NCI-H1105 treated with DMSO at 0.1 percent for 48 hours (cell line): Measurements from ENCODE around the gene RNF186.
"Not testable (repeated sequence)": the region's sequence is repeated elsewhere in the genome, so short reads cannot be mapped to it uniquely, and the experiment has no call there.

Experiments
- DNase-seq: peaks from one replicate; lab custom pipeline; 2025; lab: John Stamatoyannopoulos, UW

RNF186 gene

DNA sequence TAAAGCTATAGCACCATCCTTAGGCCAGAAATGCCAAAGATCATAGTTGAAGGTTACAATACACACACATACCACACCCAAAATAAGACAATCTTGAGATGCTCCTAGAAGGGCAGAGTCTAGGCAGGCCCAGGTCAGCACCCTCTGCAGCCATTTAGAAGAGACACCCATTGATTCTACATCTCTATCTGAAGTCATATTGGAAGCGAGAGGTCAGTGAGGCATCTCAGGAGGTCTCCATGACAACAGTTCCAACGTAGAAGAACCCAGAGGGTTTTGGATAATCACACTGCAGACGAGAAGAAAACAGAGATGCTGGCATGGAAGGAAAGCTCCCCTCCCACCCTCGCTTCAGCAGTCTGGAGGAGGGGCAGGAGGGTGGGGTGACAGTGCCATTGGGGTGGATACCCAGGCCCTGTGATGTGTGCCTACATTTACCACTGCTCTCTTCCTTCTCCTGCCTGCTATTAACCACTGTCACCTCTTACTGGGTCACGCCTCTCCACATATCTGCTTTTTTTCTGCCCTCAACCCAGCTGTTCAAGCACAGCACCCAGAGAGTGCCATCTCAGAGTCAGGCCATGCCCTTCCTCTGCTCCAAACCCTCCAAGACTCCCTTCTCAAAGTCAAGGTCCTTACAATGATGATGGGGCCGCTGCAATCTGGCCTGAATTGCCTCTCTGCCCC lies 21.6 kb downstream of the RNF186 start:
- no peak for DNase-seq

GRCh38 chr1:19792237-19793002 lies 22.7 kb downstream of the RNF186 start:
- no peak for DNase-seq

DNA sequence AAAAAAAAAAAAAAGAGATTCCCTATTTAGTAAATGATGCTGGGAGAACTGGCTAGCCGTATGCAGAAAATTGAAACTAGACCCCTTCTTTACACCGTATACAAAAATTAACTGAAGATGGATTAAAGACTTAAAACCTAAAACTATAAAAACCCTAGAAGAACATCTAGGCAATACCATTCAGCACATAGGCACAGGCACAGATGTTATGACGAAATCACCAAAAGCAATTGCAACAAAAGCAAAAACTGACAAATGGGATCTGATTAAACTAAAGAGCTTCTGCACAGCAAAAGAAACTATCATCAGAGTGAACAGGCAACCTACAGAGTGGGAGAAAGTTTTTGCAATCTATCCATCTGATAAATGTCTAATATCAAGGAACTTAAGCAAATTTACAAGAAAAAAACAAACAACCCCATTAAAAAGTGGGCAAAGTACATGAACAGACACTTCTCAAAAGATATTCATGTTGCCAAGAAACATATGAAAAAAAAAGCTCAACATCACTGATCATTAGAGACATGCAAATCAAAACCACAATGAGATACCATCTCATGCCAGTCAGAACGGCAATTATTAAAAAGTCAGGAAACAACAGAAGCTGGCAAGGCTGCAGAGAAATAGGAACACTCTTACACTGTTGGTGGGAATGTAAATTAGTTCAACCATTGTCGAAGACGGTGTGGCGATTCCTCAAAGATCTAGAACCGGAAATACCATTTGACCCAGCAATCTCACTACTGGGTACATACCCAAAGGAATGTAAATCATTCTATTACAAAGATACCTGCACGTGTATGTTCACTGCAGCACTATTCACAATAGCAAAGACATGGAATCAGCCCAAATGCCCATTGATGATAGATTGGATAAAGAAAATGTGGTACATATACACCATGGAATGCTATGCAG lies 24.8 kb downstream of the RNF186 start:
- not testable (repeated sequence) for DNase-seq

- DNase-seq: no peak
These were observed 28.1 kb downstream of the RNF186 start for GRCh38 chr1:19786988-19787423.

DNA sequence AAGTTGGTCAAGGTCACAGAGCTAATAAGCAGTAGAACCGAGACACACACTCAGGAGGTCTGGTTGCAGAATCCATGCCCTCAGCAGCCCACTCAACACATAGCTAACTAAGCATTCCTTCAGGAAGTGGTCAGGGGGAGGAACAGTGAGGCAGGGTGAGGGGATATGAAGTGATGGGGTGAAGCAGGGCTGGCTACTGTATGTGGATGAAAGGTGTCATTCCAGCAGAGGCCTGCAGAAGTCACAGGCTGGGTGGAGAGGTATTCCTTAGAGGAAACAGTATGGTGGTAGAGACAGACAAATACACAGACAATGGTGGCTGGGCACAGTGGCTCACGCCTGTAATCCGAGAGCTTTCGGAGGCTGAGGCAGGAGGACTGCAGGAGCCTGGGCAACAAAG lies 29.4 kb downstream of the RNF186 start:
- no peak for DNase-seq

DNA sequence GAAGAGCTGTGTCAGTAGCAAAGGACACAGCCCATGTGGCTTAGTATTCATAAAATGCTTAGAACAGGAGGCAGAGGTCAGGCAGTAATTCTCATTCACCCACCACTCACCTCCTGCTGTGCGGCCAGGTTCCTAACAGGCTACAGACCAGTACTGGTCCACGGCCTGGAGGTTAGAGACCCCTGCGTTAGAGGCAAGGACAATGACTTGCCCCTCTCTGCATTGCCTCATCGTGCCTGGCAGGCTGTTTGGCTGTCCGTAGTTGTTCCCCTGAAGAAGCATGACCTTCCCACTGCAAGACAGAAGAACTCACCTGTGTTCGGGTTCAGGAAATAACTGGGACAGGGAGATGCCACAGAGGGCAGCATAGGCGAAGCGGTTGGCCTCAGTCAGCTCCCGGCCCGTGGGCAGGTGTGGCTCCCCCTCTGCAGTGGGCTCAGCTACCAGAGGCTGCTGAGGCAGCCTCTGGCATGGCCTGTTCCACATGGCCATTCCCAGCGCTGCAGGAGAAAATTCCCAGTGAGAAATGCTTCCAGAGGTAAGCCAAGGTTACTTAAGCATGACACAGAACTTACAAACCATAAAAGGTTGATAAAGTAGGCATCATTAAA lies 34.7 kb downstream of the RNF186 start:
- DNase-seq: no peak

DNA sequence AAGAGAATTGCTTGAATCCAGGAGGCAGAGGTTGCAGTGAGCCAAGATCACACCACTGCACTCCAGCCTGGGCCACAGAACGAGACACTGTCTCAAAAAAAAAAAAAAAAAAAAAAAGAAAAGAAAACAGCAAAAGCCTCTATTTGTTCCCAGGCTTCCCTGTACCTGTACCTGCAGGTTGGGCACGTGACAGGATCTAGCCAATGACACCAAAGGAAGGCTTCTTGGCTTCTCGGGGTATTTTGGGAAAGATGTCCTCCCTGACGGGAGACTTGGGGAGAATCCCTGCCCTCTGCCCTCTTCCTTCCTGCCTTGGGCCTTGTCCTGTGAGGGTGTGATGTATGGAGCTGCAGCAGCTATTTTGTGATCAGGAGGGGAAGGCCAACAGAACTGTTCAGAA lies 38.1 kb downstream of the RNF186 start:
- DNase-seq: no peak

DNA sequence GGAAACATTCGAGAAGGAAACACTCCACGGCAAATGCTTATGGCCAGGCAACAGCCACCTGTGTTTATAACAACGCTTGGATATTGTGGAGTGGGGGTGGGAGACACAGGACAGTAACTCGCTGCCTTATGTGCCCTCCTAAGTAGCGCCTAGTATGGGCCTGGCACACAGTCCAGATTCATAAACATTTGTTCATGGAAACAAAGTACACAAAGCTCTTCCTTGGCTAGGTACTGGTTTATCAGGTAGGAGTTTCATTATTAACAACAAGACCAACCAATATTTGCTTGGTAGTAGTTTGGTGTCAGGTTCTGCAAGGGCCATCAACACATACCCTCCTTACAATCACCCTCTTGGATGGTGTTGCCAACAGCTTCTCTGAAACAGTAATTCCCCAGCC lies 38.8 kb downstream of the RNF186 start:
- DNase-seq: no peak

DNA sequence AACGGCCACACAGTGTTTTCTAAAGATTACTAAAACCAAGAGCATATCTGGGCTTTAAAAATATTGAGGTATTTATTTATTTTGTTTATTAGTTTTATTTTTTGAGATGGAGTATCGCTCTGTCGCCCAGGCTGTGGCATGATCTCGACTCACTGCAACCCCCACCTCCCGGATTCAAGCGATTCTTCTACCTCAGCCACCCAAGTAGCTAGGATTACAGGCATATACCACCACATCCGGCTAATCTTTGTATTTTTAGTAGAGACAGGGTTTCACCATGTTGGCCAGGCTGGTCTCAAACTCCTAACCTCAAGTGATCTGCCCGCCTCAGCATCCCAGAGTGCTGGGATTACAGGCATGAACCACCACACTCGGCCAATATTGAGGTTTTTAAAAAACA lies 39.3 kb downstream of the RNF186 start:
- DNase-seq: no peak

DNA sequence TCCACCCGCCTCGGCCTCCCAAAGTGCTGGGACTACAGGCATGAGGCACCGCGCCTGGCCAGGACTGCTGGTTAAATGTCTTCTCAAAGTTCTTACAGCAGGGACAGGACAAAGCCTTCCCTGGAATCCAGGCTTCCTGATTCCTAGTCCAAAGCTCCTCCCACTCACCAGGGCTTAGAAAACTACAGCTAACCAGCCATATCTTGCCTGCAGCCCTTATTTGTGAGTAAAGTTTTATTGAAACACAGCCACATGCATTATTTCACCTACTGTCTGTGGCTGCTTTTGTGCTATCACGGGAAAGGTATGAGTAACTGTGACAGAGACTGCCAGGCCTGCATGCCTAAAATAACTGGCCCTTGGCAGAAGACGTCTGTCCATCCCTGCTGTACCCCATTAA lies 39.8 kb downstream of the RNF186 start:
- no peak for DNase-seq

GRCh38 chr1:19774180-19774785 lies 40.8 kb downstream of the RNF186 start:
- DNase-seq: no peak

DNA sequence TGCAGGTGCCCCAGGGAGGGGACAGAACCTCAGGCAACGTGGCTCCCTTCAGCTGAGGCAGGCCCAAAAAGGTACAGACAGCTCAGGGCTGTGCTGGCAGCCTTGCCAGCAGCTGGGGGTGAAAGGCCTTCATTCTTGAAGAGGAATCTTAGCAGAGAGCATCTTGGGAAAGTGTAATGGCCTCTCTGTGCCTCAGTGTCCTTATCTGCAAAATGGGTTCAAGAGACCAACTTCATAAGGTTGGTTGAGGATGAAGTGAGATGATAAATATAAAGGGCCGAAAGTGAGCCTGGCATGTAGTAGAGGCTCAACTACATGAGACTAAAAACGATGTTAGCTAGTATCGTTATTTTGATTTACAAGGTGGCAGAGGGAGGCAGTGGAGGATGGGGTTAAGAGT lies 41.6 kb downstream of the RNF186 start:
- no peak for DNase-seq

GRCh38 chr1:19772053-19772452 lies 43.0 kb downstream of the RNF186 start:
- DNase-seq: no peak

DNA sequence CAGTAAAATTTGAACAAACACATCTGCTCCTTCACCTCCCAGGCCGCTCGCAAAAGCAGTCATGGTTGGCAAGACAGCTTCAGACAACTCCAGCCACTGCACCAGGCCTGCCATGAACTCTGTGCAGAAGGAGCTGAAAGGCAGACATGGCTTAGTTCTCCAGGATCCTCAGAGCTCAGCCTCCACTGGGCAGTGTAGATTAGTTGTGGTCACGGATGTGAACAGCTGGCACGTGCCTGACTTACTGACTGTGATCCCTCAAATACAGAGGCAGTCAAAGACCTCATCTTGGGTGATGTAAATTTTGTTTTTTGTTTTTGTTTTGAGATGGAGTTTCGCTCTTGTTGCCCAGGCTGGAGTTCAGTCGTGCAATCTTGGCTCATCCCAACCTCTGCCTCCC lies 43.7 kb downstream of the RNF186 start:
- DNase-seq: no peak

GRCh38 chr1:19770436-19771190 lies 44.5 kb downstream of the RNF186 start:
- no peak for DNase-seq

DNA sequence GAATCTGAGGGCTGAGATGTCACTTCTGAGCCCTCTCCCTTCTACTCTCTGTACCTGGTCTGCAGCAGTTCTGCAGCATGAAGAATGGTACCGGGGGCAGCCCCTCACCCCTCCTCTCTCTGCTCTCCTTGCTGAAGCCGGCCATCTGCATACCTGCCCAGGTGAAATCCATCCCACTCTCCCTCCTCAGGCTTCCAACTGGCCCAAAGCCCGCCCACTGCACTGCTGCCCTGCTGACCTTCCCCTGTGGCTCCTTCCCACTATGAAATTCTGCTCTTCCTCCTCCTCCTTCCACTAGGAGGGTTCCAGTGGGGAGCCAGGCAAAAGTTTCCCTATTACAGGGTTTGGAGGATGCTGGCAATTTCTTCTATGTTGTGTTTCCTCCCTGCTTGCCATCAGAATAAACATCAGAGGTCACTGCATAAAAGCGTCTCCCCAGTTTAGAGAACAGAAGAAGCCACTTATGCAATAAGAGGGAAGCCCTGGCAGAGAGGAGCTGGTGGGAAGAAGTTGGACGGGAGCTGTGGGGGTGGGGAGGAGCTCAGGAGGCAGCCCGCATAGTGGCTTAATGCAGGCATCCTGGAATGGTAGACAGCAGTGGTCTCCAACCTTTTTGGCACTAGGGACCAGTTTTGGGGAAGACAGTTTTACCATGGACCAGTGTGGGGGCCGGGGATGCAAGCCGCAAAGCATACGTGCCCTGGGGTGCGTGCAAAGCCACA lies 45.7 kb downstream of the RNF186 start:
- DNase-seq: no peak

DNA sequence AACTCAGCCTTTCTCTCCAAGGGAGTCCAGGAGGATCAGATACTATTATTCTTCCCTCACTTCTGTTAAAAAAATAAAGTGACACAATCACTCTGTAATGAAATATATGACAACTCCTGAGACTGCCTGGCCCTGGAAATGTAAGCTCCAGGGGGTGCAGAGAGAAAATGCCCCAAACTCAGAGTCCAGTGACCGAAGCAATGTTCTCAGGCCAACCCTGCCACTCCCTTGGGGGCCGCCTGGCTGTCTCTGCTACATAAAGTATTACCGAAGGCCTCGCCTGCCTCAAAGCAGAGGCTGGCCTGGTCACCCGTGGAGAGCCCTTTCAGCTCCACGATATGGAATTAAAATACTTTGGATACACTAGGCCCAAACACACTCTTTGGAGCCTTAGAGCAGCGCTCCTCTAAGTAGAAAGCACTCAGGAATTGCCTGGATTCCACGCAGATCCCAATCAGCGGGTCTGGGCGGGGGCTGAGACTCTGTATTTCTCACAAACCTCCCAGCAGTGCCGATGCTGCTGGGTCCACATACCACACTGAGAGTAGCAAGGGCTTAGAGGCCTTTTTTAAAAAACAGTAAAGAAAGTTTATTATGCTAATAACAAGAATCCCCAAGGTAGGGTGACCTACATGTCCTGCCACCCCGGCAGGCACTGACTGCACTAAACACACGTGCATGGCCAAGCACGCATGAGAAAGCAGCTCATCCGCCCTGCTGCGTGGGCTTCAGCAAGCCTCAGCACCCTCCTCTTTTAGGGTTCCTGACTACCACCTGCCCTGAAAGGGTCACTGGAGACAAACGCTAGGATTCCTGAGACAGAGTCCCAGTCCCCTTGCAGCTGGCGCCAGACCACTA lies 46.5 kb downstream of the RNF186 start:
- no peak for DNase-seq

DNA sequence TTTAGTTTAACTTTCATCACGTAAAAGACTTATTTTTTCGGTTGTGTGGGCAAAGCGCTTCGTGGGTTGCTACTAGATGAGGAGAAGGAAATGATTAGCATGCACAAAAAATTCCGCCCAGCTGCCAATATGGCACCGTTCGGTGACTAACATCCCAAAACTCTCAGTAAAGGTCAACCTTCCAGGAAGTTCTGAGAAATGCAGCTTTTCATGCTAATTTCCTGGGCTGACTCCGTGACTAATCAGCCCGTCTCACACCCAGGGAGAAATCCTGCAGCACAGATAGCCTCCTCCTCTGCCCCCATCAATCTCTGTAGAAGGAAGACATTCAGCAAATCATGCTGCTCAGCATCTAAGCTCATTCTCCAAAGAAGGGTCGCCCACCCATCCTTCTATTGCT lies 49.5 kb downstream of the RNF186 start:
- no peak for DNase-seq

DNA sequence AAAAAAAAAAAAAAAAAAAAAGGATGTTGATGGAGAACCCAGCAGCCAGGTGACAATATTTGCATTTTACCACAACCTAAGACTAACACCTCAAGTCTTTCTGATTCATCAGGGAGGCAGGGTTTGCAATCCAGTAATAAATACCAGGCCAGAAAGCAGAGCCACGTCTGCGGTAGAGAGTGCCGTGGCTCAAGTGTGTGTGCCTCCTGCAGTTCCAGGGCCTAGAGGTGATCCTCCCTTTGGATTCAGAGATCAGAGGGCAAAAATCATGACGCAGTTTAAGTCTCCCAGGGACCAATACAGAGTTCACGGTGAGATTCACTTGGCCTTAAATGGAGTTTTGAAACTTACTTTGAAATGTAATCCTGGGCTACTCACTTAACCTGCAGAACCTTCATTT lies 50.2 kb downstream of the RNF186 start:
- DNase-seq: no peak
